RWPE2 (cell line): ENCODE data around the gene IL36A.
A peak's percentile ranks its signal among the peaks of the same experiment; 100 is the strongest.

Experiments
- ATAC-seq: fragments of 200-7000 bp; cut with Tn5 transposase; 3 replicates; pipeline ENCODE4 v1.9.1; 2021; ENCODE audit warnings: low read depth
- DNase-seq: peaks from one replicate; pipeline ENCODE4 v3.0.0-alpha.2; 2020; ENCODE audit warnings: low spot score
- H3K27ac ChIP-seq: fragments of 450-650 bp; 2 replicates; pipeline ENCODE4 v1.5.1; 2017; ENCODE audit warnings: mild to moderate bottlenecking; ENCODE audit not compliant: poor library complexity, severe bottlenecking
- H3K27me3 ChIP-seq: fragments of 250-450 bp; sonication (Bioruptor Pico); 2 replicates; pipeline ENCODE4 v1.5.1; 2021; ENCODE audit warnings: mild to moderate bottlenecking, moderate library complexity; ENCODE audit not compliant: insufficient read depth, poor library complexity, severe bottlenecking
- H3K36me3 ChIP-seq: fragments of 250-450 bp; sonication (Bioruptor Pico); 2 replicates; pipeline ENCODE4 v1.5.1; 2020; ENCODE audit warnings: low read depth, mild to moderate bottlenecking, moderate library complexity
- H3K4me1 ChIP-seq: fragments of 250-450 bp; sonication (Bioruptor Pico); 2 replicates; pipeline ENCODE4 v1.5.1; 2021; ENCODE audit warnings: mild to moderate bottlenecking, moderate library complexity; ENCODE audit not compliant: insufficient read depth, poor library complexity, severe bottlenecking
- H3K4me3 ChIP-seq: fragments of 250-450 bp; sonication (Bioruptor Pico); 2 replicates; pipeline ENCODE4 v1.5.1; 2021; ENCODE audit warnings: mild to moderate bottlenecking, moderate library complexity; ENCODE audit not compliant: severe bottlenecking
- H3K9me3 ChIP-seq: fragments of 250-450 bp; sonication (Bioruptor Pico); 2 replicates; pipeline ENCODE4 v1.5.1; 2021; ENCODE audit warnings: mild to moderate bottlenecking, moderate library complexity; ENCODE audit not compliant: severe bottlenecking
- CTCF ChIP-seq: fragments of 450-650 bp; IDR thresholded peaks from one replicate; pipeline ENCODE4 v1.5.1; 2017; ENCODE audit warnings: mild to moderate bottlenecking, moderate library complexity; ENCODE audit not compliant: poor library complexity, severe bottlenecking

The IL36A gene

DNA sequence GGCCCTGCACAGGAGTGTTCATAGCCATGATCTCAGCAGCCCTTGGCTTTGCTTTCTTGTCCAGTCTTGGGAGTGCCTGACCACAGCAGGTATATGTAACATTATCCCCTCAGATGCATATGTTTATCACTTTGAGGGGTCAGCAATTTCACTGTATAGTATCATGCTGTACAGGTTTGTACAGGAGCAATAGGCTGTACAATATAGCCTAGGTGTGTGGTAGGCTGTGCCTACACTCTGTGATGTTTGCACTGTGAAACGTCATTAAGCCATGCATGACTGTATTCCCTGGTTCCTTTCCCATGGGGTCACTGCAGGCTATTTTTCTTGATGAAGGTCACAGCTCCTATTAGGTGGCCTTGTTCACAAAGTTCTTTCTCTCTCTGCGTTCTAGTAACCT, 32.1 kb upstream of the IL36A start:
- Histone ChIP-seq H3K27me3 (no peaks in the 10 kb centered on the region), H3K36me3 (no peaks in the 10 kb centered on the region), H3K9me3 (no peaks in the 10 kb centered on the region), H3K27ac (peak overlapping the region; percentile 16), H3K4me3 (no peak overlapping the region), H3K4me1 (peaks cover 5% of the 10 kb centered on the region)
- ATAC-seq (peak; percentile 36), DNase-seq (no peak)
- no peak for TF ChIP-seq CTCF

- no peaks in the 10 kb centered on the region for H3K9me3 ChIP-seq
- no peaks in the 10 kb centered on the region for H3K27me3 ChIP-seq
- ATAC-seq (no peak), DNase-seq (no peak)
- no peak within 1 kb of the TSS for H3K4me3 ChIP-seq
- TF ChIP-seq CTCF: no peak
- H3K4me1 ChIP-seq: peaks cover 2% of the 10 kb centered on the region
- H3K27ac ChIP-seq: no peak within 1 kb of the TSS
- H3K36me3 ChIP-seq: no peaks in the 10 kb centered on the region
These were observed 27.7 kb upstream of the IL36A start, which contains the start of gene IL36G for GRCh38 chr2:112977559-112978056. Gene IL36G, plus strand, starts transcription at chr2:112978006. Its CDS starts 633 bp downstream, at chr2:112978639.

GRCh38 chr2:112979731-112980130, 25.5 kb upstream of the IL36A start:
- Histone ChIP-seq H3K27me3 (no peaks in the 10 kb centered on the region), H3K9me3 (no peaks in the 10 kb centered on the region), H3K36me3 (no peaks in the 10 kb centered on the region), H3K4me3 (no peak overlapping the region), H3K27ac (no peak overlapping the region), H3K4me1 (no peaks in the 10 kb centered on the region)
- DNase-seq (no peak), ATAC-seq (no peak)
- TF ChIP-seq CTCF: no peak

DNA sequence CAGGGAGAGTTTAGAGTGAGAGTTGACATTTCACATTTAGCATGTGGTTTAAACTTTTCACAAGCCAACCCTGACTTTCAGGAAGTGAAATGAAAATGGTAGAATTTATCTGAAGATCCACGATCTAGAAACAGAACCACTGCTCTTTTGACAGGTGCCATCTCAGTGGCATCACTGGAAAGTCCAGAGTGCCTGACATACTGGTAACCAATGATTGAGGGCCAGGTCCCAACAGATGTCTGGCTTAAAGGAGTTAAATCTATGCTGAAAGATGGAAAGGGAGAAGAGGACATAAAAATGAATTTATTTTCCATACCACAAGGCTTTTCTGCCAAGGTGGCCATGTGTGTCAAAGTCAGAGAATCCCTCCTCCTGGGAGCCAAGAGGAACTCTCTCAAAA, 24.7 kb upstream of the IL36A start:
- Histone ChIP-seq H3K9me3 (no peaks in the 10 kb centered on the region), H3K4me1 (no peaks in the 10 kb centered on the region), H3K27me3 (no peaks in the 10 kb centered on the region), H3K36me3 (no peaks in the 10 kb centered on the region), H3K27ac (no peak overlapping the region), H3K4me3 (no peak overlapping the region)
- TF ChIP-seq CTCF: no peak
- DNase-seq: no peak
- ATAC-seq: no peak

- Histone ChIP-seq H3K36me3 (no peaks in the 10 kb centered on the region), H3K4me3 (no peak overlapping the region), H3K4me1 (no peaks in the 10 kb centered on the region), H3K27ac (no peak overlapping the region), H3K9me3 (no peaks in the 10 kb centered on the region), H3K27me3 (no peaks in the 10 kb centered on the region)
- DNase-seq: no peak
- ATAC-seq: no peak
- TF ChIP-seq CTCF: no peak
These were observed 20.2 kb upstream of the IL36A start for GRCh38 chr2:112985090-112985489.
